GM13976 (cell line): ENCODE data around the gene VWA3A.

Source experiments
- DNase-seq: peaks from one replicate; pipeline ENCODE4 v3.0.0; 2012; ENCODE audit warnings: low spot score
- CTCF ChIP-seq: IDR thresholded peaks from 2 replicates; pipeline ENCODE4 v1.5.1; 2012; ENCODE audit warnings: borderline replicate concordance, mild to moderate bottlenecking; ENCODE audit not compliant: insufficient read depth; ENCODE audit errors: extremely low read depth, missing control alignments, control extremely low read depth
- in situ Hi-C: fragments of 300-500 bp; cut with MboI; formaldehyde crosslinking; loops from one replicate; pipeline ENCODE4 v1.12.0; 2022; ENCODE audit warnings: low sequenced_read_pairs, mixed read lengths, inconsistent platforms; ENCODE audit not compliant: unreplicated experiment

The VWA3A gene

GRCh38 chr16:22075043-22075757, 17.1 kb upstream of the VWA3A start:
- no peak for DNase-seq
- in situ Hi-C loops = no loop called here

GRCh38 chr16:22075776-22076175, 16.6 kb upstream of the VWA3A start:
- no peak for TF ChIP-seq CTCF
- in situ Hi-C loops = no loop called here
- no peak for DNase-seq

More at GRCh38 chr16:22075043-22075757, 17.1 kb upstream of the VWA3A start:
- TF ChIP-seq CTCF = no peak

- peak; percentile 65 for DNase-seq
- in situ Hi-C loops = no loop called here
- TF ChIP-seq CTCF = peak; percentile 52
These were observed 14.5 kb upstream of the VWA3A start for GRCh38 chr16:22077700-22078313.

GRCh38 chr16:22078656-22079055, 13.7 kb upstream of the VWA3A start:
- no peak for DNase-seq
- in situ Hi-C loops = no loop called here

GRCh38 chr16:22081050-22081449, 11.3 kb upstream of the VWA3A start:
- TF ChIP-seq CTCF = no peak
- DNase-seq = no peak
- in situ Hi-C loops = no loop called here

More at GRCh38 chr16:22078656-22079055, 13.7 kb upstream of the VWA3A start:
- no peak for TF ChIP-seq CTCF

GRCh38 chr16:22086440-22086839, 5.9 kb upstream of the VWA3A start:
- no peak for DNase-seq
- TF ChIP-seq CTCF = no peak
- in situ Hi-C loops = no loop called here
